ENCODE measurements around the gene FAM53A.

Gene FAM53A

GRCh38 chr4:1637580-1638271, 46.4 kb downstream of the FAM53A start:
- DNase-seq, result no peak

- DNase-seq, result no peak
These were observed 47.5 kb downstream of the FAM53A start for GRCh38 chr4:1636490-1637211.

GRCh38 chr4:1635464-1635863, 48.6 kb downstream of the FAM53A start:
- DNase-seq, result no peak

- DNase-seq, result no peak
These were observed 50.1 kb downstream of the FAM53A start for GRCh38 chr4:1633993-1634392.

GRCh38 chr4:1632109-1633104, 51.7 kb downstream of the FAM53A start:
- DNase-seq, result no peak

GRCh38 chr4:1631136-1631535, 53.0 kb downstream of the FAM53A start:
- no peak for DNase-seq

GRCh38 chr4:1630266-1630665, 53.8 kb downstream of the FAM53A start:
- no peak for DNase-seq

- DNase-seq, result no peak
These were observed 54.4 kb downstream of the FAM53A start for GRCh38 chr4:1629699-1630083.

- no peak for DNase-seq
These were observed 55.0 kb downstream of the FAM53A start for GRCh38 chr4:1628892-1629698.

- DNase-seq, result no peak
These were observed 56.4 kb downstream of the FAM53A start for GRCh38 chr4:1627417-1628313.

- no peak for DNase-seq
These were observed 57.2 kb downstream of the FAM53A start for GRCh38 chr4:1626941-1627340.

- no peak for DNase-seq
These were observed 58.0 kb downstream of the FAM53A start for GRCh38 chr4:1626151-1626550.

- DNase-seq, result no peak
These were observed 58.4 kb downstream of the FAM53A start for GRCh38 chr4:1625600-1626138.

- DNase-seq, result no peak
These were observed 59.6 kb downstream of the FAM53A start for GRCh38 chr4:1624519-1624910.

- DNase-seq, result no peak
These were observed 60.1 kb downstream of the FAM53A start for GRCh38 chr4:1623821-1624518.

- DNase-seq, result no peak
These were observed 60.7 kb downstream of the FAM53A start for GRCh38 chr4:1623400-1623799.

- no peak for DNase-seq
These were observed 61.2 kb downstream of the FAM53A start for GRCh38 chr4:1622956-1623355.

- DNase-seq, result no peak
These were observed 61.9 kb downstream of the FAM53A start for GRCh38 chr4:1622238-1622637.

GRCh38 chr4:1621526-1621925, 62.6 kb downstream of the FAM53A start:
- DNase-seq, result no peak

- no peak for DNase-seq
These were observed 64.9 kb downstream of the FAM53A start for GRCh38 chr4:1619151-1619672.

Data from NCI-H510A (cell line).